HG03432 (cell line): Measurements from ENCODE around the gene UBL4A.
A peak's percentile ranks its signal among the peaks of the same experiment; 100 is the strongest.

Experiments
- ATAC-seq: cut with Tn5 transposase; IDR thresholded peaks from one replicate; pipeline ENCODE4 v1.9.1; 2021; ENCODE audit warnings: mild to moderate bottlenecking, moderate library complexity; ENCODE audit not compliant: unreplicated experiment

The UBL4A gene

DNA sequence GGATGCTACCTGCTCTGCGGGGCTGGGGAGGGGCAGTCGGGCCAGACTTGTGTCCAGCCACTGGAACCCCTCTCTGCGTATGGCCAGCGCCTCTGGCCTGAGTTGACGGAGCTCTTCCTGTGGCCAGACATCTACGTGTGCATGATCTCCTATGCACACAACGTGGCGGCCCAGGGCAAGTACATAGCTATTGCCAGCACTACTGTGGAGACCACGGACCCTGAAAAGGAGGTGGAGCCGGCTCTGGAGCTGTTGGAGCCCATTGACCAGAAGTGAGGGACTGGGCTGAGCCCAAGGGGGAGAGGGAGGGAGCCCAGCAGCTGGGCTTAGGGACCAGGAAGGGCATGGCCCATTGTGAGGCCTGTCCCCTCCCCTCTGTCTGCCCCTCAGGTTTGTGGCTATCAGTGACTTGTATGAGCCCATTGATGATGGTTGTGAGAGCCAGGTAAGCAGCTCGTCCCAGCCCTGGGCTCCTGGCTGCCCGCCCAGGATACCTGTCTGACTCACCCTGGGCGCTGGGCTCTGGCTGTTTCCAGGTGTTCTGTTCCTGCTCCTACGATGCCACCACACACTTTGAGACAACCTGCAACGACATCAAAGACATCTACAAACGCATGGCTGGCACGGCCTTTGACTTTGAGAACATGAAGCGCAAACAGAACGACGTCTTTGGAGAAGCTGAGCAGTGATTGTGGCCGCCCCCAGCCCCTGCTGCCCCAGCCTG is 44.3 kb downstream of the UBL4A start:
- ATAC-seq, result no peak

DNA sequence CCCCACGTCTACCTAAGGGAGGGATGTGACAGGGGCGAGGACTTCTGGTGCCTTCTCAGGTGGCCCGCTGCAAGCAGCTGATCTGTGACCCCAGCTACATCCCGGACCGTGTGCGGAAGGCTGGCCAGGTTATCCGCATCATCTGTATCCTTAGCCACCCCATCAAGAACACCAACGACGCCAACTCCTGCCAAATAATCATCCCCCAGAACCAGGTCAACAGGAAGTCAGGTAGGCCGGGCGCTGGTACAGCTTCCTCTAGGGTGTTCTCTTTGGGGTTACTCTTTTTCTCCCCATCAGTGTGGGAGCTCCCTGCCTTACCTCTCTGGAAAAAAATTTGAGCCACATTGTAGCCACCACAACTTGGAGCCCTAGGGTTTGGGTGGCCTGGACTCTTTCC is 44.9 kb downstream of the UBL4A start:
- no peak for ATAC-seq

DNA sequence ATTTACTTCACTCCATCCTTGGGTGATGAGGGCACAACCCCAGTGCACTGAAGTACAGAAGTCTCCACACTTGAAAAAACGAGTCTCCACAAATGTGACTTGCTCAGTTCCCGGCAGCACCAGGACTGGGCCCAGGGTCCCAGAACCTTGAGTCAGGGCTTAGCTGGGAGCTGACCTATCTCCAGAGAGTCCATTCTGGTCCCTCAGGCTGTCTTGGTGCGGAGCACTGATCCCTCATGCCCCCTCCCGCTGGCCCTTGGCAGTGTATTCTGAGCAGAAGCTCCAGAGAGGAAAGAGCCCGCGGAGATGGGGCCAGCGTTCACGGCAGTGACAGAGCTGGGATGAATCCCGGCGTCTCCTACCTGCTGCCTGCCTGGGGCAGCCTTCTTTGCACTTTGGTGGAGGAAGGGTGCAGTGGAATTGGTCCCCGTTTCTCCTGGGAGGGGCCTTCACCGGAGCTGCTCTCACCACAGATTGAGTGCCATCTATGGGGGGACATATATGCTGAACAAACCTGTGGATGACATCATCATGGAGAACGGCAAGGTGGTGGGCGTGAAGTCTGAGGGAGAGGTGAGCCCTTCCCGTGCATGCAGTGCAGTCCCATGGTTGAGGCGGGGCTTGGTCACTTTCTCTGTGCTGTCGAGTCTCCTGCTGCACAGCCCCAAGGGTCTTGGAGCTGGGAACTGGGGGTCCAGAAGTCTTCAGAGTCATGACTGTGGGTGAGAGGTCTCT is 45.6 kb downstream of the UBL4A start:
- no peak for ATAC-seq

DNA sequence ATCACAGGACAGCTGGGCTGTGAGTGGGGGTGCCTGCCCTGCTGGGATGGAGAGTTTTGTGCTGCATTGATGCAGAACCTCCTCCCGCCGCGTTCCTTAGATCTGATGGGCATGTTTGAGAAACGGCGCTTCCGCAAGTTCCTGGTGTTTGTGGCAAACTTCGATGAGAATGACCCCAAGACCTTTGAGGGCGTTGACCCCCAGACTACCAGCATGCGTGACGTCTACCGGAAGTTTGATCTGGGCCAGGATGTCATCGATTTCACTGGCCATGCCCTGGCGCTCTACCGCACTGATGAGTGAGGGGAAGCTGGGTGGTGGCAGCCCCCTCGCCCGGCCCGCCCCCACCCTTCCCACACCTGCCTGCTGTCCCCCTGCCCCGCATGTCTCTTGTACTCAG is 46.6 kb downstream of the UBL4A start:
- ATAC-seq, result no peak

GRCh38 chrX:154437971-154438893 is 48.2 kb downstream of the UBL4A start:
- ATAC-seq, result no peak

DNA sequence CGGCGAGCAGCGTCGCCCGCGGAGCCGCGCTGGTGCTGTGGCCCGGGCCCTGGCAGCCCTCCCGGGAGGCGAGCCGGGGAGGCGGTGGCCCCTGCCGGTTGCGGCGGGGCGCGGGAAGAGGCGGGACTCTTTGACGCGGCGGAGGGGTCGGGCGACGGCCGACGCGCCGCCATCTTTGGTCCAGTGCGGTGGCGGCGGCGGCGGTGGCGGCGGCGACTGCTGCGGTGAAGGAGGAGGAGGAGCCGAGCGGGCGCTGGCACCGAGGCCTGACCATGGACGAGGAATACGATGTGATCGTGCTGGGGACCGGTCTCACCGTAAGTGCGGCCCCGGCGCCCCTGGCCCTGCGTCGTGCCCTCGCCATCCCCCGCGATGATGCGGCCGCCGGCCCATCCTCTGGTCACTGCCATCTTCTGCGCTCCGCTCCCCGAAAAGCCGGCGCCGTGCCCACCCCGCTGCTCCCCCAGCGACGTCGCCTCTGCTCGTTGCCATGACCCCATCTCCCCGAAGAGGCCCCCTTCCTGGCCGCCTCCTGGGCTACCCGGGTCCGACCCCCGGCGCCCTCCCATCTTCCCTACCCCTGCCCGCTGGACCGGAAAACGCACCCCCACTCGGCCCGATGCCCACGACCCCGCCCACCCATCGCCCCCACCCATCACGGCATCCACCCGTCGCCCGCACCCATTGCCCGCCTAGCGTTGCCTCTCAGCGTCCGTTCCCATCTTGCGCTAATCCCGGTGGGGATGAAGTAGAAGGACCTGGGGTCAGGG is 49.2 kb downstream of the UBL4A start, which contains the start of gene GDI1:
Gene GDI1 (plus strand): TSS at position 172 of the 770 bp plus-strand sequence. CDS start 101 bp downstream, at position 273.
- ATAC-seq, result peak; percentile 48

- peak; percentile 54 for ATAC-seq
Observed at GRCh38 chrX:154436374-154436982, 49.9 kb downstream of the UBL4A start.

GRCh38 chrX:154435171-154435733 is 51.2 kb downstream of the UBL4A start:
- no peak for ATAC-seq

DNA sequence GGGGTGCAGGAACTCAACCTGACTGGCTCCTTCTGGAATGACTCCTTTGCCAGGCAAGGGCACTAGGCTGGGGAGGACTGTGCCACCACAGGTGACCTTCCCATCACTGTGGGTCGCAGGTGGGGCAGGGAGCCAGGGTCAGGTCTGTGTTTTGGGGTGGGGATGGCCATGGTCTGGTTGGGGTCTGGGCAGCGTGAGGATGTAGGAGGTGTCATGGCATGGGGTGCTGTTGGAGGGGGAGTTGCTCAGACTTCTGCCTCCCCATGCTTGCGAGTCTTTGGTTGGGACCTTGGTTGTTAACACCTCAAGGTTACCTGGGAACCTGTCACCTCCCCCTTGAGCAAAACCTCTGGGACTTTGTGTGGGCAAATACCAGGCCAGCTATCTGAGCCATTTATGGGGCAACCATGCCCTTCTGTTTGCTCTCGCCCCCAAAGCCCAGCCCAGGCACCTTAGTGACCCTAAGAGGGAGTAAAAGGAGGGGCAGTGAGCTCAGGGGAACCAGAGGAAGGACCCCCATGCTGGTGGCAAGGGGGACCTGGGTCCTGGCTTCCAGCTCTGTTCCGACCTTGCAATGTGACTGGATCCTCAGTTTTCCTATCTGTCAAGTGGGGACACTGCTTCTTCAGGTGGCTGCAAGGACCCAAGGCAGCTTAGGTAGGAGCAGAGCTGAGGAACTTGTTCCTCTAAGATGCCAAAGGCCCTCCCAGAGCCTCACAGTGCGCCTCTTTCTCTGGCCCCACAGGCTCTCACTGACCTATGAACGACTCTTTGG is 51.8 kb downstream of the UBL4A start:
- no peak for ATAC-seq
